Measurements from ENCODE around the gene POLR2L. TPM values are rescaled to one million over a fixed set of nuclear protein-coding genes. Genes with fewer than 3 reads are reported as not detected.

POLR2L gene
- total RNA-seq, 1 donor from 2014 or later, result 64.4 TPM

DNA sequence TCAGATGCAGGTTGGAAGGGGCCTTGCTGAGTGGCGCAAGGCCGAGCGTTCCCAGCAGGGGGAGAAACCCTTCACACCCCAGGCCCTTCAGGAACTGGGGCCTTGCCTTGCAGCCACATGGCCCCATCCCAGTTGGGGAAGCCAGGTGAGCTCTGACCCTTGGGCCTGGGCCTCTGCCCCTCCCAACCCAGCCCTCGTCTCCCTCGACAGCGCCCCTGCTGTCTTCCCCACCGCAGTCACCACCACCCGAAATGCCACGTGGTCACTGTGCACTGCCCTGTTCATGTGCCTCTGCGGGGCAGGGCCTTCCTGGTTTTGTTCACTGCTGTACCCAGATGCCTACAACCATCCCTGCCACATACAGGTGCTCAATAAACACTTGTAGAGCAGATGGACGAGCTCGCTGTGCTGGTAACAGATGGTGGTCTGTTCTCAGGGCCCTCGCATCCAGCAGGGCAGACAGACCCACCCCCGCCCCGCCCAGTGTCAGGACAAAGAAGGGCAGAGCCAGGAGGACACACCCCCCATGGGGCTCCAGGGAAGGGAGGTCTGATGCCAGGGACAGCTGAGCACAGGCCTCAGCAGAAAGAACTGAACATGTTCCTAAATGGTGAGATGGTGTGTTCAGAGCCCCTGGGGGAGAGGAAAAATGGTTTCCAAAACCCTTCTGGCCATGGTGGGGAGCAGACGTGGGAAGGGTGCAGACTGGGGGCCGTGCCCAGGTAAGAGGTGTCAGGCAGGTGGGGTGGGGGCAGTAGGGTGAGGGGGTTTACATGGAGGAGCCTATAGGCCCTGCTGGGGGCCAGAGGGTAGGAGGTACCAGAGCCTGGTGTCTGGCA is 3.7 kb downstream of the POLR2L start:
- no peak for DNase-seq

GRCh38 chr11:837990-838307 is 4.4 kb downstream of the POLR2L start:
- no peak for DNase-seq

DNA sequence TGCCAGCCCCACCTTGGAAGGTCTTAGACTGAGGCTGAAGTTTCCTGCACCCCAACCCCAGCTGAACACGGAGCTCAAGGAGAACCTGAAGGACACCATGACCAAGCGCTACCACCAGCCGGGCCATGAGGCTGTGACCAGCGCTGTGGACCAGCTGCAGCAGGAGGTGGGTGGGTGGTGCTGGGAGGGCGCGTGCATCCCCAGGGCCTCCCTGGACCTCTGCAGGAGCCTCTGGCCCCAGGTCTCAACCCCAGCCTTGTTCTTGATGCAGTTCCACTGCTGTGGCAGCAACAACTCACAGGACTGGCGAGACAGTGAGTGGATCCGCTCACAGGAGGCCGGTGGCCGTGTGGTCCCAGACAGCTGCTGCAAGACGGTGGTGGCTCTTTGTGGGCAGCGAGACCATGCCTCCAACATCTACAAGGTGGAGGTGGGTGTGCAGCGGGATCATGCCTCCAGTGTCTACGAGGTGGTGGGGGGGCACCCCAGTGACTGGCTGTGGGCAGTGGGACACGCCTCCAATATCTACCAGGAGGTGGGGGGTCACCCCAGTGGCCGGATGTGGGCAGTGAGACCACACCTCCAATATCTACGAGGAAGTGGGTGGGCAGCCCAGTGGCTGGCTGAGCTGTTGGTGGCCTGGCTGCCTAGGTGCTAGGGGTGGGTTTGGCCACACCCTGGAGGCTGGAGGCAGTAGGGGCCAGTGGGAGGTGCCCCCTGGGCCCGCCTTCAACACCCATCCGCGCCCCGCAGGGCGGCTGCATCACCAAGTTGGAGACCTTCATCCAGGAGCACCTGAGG is 4.9 kb downstream of the POLR2L start:
- DNase-seq, result no peak

- DNase-seq, result no peak
Observed at GRCh38 chr11:836700-837099, 5.6 kb downstream of the POLR2L start.

GRCh38 chr11:836274-836673 is 6.1 kb downstream of the POLR2L start:
- DNase-seq, result no peak

DNA sequence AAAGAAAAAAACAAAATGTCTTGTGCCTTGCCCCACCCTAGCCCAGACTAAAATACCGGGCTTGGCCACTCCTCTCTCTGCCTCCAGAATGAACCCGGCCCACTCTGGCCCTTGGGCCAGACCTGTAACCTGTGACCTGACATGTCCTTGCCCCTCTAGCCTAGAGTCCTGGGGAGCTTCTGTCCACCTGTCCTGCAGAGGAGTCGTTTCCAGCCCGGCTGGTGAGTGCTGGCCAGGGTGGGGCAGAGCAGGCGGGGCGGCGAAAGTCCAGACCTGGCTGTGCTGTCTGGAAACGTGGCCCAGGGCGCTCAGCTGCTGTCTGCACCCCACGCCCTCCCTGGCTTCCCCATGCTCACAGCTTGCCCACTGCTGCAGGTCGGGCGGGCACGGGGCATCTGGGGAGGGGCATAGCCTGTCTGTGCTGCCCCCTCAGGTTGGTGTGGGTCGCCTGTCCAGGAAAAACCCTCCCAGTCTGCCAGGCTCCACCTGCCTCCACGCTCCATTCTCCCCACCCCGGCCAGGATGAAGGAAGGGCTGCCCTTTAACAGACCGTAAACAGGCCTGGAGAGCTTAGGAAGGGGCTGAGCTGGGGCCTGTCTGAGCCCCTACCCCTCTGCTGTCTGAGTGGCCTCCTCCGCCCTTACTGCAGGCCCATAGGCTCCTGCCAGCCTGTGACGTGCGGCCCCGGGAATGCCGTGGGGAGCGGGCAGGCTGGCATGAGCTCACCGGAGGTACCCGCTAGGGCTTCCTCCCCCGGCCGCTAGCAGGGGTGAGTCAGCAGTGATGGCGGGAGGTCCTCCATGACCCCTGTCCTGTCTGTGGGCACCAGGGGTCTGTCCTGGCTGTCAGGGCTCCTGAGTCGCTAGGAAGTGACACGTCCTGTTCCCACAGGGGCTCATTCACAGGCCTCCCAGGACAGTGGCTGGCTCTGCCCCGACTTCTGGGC is 7.7 kb downstream of the POLR2L start:
- no peak for DNase-seq

- no peak for DNase-seq
Observed at GRCh38 chr11:833849-834311, 8.4 kb downstream of the POLR2L start.

GRCh38 chr11:833114-833791 is 9.1 kb downstream of the POLR2L start:
- no peak for DNase-seq

DNA sequence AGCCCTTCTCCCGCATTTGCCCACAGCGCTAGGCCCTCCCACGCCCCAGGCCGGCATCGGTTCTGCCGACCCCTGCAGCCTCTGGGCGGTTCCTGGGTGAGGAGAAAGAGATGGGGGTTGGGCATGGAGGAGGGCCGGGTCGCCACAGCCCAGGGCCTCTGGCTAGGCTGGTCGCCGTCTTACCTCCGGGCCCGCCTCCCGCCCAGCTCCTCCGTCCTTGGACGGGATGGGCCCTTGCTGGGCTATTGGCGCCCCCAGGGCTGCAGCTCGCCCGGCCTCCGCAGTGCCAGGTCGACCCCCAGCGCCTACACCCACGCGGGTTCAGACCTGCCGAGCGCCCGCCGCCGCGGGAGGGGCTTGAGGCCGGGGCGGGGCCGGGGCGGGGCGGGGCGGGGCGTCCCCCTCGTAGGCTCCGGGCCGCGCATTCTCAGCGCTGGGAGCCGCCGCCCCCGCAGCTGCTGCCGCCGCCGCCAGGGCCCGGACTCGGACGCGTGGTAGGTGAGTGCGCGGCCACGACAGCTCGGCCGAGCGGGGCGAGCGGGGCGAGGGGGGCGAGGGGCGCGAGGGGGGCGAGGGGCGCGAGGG is 9.7 kb downstream of the POLR2L start, which contains the start of gene CD151:
CD151 (plus strand) TSS at position 424 of the 585 bp plus-strand sequence. CDS start 3,118 bp downstream, outside the sequence.
- no peak for DNase-seq

DNA sequence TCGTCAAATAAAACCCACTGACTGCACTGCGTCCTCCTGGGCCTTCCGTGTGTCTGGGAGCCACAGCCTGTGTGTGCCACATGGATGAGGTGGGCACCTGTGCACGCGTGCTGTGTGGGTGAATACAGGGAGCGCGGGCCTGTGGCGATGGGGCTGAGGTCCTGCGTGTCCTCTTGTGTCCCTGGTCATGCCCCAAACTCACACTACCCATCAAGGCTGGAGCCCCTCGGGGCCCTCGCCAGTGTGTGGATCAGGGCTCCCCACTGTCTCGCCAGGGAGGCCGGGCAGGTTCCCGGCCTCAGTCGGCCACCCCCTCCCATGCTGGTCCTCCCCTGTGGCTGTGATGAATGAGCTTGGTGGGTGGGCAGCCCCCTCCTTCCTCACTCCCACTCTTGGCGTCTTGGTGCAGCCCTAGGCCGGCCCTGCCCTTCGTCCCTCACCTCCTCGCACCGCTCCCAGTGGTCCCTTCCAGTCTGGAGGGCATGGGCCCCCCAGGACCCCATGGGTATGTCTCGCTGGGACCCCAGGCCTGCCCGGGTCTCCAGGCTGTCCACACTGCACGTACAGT is 10.3 kb downstream of the POLR2L start:
- no peak for DNase-seq

DNA sequence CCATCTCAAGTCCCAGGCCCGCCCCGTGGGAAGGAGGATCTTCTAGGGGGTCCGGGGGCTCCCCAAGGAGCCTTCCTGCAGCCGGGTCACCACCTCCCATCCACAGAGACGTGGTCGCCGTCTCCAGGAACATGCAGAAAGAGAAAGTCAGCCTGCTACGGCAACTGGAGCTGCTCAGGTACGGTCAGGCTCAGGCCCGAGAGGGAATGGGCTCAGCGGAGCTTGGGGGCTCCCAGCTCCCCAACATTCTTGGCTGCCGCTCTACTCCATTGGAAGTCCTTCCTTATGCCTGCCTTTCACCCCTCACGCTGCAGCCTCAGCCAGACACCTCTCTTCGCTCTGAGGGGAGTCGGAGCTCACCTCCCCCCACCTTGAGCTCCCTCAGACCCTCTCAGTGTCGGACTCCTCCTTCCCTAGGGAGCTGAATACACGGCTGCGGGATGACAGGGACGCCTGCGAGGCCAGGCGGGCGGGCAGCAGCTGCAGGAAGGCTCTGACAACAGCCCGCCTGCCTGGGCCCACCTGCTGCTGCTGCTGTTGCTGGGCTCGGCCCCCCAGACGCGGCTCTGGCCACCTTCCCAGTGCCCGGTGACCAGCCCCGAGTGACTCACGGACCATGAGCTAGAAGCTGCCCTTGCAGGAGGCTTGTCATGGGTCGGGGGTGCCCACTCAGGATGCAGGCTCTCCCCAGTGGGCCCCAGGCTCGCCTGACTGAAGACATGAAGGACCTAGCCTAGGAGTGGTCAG is 11.0 kb downstream of the POLR2L start:
- no peak for DNase-seq

DNA sequence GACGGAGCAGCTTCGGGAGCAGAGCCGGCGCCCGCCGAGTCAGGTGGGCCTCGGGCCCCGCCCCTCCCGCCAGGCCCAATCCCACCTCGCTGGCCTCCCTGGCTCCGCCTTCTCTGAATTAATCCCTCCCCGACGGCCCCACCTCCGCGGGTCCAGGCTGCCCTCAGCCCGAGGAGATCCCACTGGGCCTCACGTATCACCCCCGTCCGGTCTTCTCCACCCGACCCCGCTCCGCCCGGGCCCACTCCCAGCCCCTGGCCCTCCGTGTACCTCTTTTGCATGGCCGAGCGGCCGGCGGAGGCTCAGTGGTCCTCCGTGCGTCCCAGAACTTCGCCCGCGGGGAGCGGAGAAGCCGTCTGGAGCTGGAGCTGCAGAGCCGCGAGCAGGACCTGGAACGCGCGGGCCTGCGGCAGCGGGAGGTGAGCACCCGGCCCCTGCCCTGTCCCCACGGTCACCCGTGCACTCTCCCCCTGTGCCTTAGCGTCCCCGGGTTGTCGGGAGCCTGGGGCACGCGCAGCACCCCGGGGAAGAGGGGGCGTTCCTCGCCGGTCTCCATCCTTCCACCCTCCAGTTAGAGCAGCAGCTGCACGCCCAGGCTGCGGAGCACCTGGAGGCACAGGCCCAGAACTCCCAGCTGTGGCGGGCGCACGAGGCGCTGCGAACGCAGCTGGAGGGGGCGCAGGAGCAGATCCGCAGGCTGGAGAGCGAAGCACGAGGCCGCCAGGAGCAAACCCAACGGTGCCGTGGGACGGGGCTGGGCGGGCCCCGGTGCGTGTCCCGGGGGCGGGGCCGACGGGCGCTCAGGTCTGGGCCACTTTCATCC is 11.8 kb downstream of the POLR2L start:
- DNase-seq, result no peak

DNA sequence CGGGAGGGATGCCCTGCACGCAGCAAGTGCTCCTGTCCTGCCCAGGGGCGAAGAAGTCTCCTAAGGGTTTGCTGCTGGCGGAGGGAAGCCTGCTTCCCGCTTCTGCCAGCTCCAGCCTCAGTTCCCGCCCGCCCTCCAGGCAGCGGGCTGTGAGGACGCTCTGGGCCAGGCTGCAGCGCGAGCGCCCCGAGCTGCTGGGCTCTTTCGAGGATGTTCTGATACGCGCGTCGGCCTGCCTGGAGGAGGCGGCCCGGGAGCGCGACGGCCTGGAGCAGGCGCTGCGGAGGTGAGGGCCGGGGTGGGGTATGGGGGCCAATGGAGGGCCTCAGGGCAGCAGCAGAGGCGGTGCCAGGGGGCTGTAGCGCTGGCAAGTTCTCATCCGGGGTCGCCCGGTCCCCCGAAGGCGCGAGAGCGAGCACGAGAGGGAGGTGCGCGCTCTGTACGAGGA is 12.5 kb downstream of the POLR2L start:
- no peak for DNase-seq

DNA sequence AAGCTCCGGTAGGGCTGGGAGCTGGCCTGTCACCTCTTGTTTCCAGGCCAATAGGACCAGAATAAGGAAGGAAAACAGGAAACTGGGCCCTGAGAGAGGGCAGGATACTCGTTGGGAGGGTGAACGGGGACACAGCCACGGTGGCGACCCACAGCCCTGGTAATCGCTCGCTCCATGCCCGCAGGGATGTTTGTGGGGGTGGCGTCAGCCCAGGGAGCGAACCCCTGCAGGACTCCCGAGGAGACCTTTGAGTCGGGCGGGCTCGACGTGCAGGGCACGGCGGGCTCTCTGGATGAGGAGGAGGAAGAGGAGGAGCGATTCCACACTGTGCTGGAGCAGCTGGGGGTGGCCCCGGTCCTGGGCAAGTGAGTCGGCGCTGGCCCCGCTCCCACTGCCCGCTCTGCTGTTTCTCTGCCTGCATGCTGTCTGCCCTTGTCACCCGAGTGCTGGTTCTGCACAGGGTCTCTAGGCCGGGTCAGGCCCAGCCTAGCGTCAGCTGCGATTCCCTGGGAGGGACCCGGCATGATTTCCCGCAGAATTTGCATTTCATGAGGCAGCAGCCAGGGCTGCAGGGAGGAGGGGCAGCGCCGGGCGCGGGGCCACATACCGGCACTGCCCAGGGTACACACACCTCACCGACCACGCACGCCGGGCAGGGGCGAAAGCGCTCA is 13.0 kb downstream of the POLR2L start:
- no peak for DNase-seq

- no peak for DNase-seq
Observed at GRCh38 chr11:828506-829175, 13.7 kb downstream of the POLR2L start.

DNA sequence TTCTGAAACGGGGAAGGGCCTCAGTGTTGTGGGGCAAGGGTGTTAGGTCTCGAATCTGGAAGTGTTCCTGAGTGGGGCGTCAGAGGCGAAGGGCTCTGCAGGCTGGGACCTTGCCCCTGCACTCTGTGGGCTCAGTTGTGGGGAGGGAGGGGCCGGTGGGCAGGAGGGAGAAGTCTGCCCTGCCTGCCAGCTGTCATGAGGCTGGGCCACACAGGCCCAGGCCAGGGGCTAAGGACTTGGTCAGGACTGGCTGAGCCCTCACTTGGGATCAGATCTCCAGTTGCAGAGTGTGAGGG is 14.5 kb downstream of the POLR2L start, which contains the start of gene CRACR2B:
CRACR2B (plus strand) TSS at position 23 of the 296 bp plus-strand sequence. CDS start 689 bp downstream, outside the sequence.
- DNase-seq, result no peak

DNA sequence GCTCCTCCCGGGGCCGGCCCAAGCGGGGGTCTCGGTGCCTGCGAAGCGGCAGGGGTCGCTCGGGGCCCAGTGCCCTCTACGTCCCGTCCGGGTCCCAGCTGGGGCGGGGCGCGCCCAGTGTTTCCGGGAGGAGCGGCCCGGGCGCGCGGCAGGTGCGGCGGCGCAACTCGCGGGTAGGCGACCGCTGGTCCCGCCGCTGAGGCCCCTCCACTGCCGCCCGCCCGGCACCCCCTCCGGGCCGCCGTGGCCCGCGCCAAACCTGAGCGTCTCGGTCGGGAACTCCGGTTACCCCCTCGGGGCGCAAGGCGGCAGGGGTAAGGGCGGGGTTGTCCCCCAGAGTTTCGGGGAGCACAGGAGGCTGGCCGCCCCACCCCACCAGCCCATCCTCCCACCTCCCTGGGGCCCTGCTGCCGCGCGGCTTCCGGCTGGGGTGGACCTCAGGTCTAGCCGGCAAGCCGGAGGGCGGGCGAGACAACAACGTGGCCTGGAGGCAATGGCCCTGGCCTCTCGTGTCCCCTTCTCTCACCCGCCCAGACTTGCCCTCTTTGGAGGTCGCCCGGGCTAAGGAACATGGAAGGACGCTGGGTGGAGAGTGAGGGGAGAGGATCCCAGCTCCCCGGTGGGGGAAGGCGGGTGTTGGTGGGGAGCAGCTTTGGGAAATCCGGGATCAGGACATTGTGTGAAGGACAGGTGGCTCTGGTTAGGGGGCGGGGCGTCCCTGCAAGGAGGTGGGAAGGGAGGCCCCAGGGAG is 15.0 kb downstream of the POLR2L start:
- no peak for DNase-seq
